ENCODE data around the gene PPP2R2D. TPM values are rescaled to one million over a fixed set of nuclear protein-coding genes. Genes with fewer than 3 reads are reported as not detected.

Gene PPP2R2D
- total RNA-seq, 4 donors from 2014 or later: 23.9 to 48.6 (median 36.7) TPM

- intact Hi-C loops (cut with DNase I; ENCODE audit: low total_unique reads): loop anchor here (10.0 kb wide), 1 partner anchor 1656 kb away; no protein-coding TSS in a partner anchor
- no peak for DNase-seq (ENCODE audit: low spot score in 2 of 2)
- TF ChIP-seq POLR2A (IDR thresholded peaks at IDR 0.05) (no peak), CTCF (IDR thresholded peaks at IDR 0.05) (no peak)
- WGBS, 2 donors: 49 to 53% methylated on average over 15 of the region's 15 CpGs
- no peak overlapping the region for H3K4me3 ChIP-seq (ENCODE audit: low read depth, poor library complexity, severe bottlenecking)
These were observed 29.8 kb upstream of the PPP2R2D start for GRCh38 chr10:131870831-131871672.

GRCh38 chr10:131871673-131872005 is 29.2 kb upstream of the PPP2R2D start:
- no peak for DNase-seq (ENCODE audit: low spot score in 2 of 2)
- TF ChIP-seq CTCF (IDR thresholded peaks at IDR 0.05) (no peak), POLR2A (IDR thresholded peaks at IDR 0.05) (no peak)
- intact Hi-C loops (cut with DNase I; ENCODE audit: low total_unique reads): loop anchor here (10.0 kb wide), 1 partner anchor 1657 kb away; no protein-coding TSS in a partner anchor
- no peak overlapping the region for H3K4me3 ChIP-seq (ENCODE audit: low read depth, poor library complexity, severe bottlenecking)
- WGBS, 2 donors: 77 to 81% methylated on average over 8 of the region's 8 CpGs

- H3K4me3 ChIP-seq (ENCODE audit: low read depth, poor library complexity, severe bottlenecking): no peak overlapping the region
- TF ChIP-seq CTCF (IDR thresholded peaks at IDR 0.05): no peak
- no peak for TF ChIP-seq POLR2A (IDR thresholded peaks at IDR 0.05)
- intact Hi-C loops (cut with DNase I; ENCODE audit: low total_unique reads): loop anchor here (10.0 kb wide), 1 partner anchor 1657 kb away; no protein-coding TSS in a partner anchor
- WGBS, 2 donors: 87 to 88% methylated on average over 27 of the region's 27 CpGs
- no peak for DNase-seq (ENCODE audit: low spot score in 2 of 2)
These were observed 28.6 kb upstream of the PPP2R2D start for GRCh38 chr10:131872011-131872826.

GRCh38 chr10:131872827-131873375 is 27.9 kb upstream of the PPP2R2D start:
- TF ChIP-seq CTCF (IDR thresholded peaks at IDR 0.05) (no peak), POLR2A (IDR thresholded peaks at IDR 0.05) (no peak)
- intact Hi-C loops (cut with DNase I; ENCODE audit: low total_unique reads): loop anchor here (10.0 kb wide), 1 partner anchor 1658 kb away; no protein-coding TSS in a partner anchor
- DNase-seq (ENCODE audit: low spot score in 2 of 2): no peak
- WGBS, 2 donors: 50 to 66% methylated on average over 11 to 15 of the region's 19 CpGs
- no peak overlapping the region for H3K4me3 ChIP-seq (ENCODE audit: low read depth, poor library complexity, severe bottlenecking)

GRCh38 chr10:131874991-131875451 is 25.8 kb upstream of the PPP2R2D start:
- peak; percentile 50 to 91 for DNase-seq (ENCODE audit: low spot score in 2 of 2)
- intact Hi-C loops (cut with DNase I; ENCODE audit: low total_unique reads): loop anchor here (10.0 kb wide), 1 partner anchor 1660 kb away; no protein-coding TSS in a partner anchor

More at GRCh38 chr10:131874991-131875451, 25.8 kb upstream of the PPP2R2D start:
- TF ChIP-seq POLR2A (IDR thresholded peaks at IDR 0.05): no peak
- TF ChIP-seq CTCF (IDR thresholded peaks at IDR 0.05): no peak
- WGBS, 2 donors: 2% methylated on average over 11 to 17 of the region's 17 CpGs
- H3K4me3 ChIP-seq (ENCODE audit: low read depth, poor library complexity, severe bottlenecking): no peak overlapping the region

Measured in lower leg skin (tissue), 4 donors.